Mucosa of descending colon (tissue), 3 donors: ENCODE data around the gene SNX8. TPM values are rescaled to one million over a fixed set of nuclear protein-coding genes. Genes with fewer than 3 reads are reported as not detected.

ENCODE experiments used
- ATAC-seq: fragments of 200-7000 bp; cut with Tn5 transposase; one replicate; pipeline ENCODE4 v1.9.1; 2020; ENCODE audit warnings: mild to moderate bottlenecking, moderate library complexity
- DNase-seq, 3 donors: peaks; one replicate each; pipeline ENCODE4 v3.0.0-alpha.2; 2020
- H3K36me3 ChIP-seq: fragments of 200-600 bp; one replicate; pipeline ENCODE4 v1.8.0; 2021; ENCODE audit warnings: low read depth, mild to moderate bottlenecking
- H3K4me1 ChIP-seq: fragments of 200-600 bp; one replicate; pipeline ENCODE4 v1.8.0; 2021; ENCODE audit warnings: low read depth, mild to moderate bottlenecking
- H3K4me3 ChIP-seq: fragments of 200-600 bp; one replicate; pipeline ENCODE4 v1.8.0; 2021; ENCODE audit warnings: mild to moderate bottlenecking
- H3K9me3 ChIP-seq: fragments of 200-600 bp; one replicate; pipeline ENCODE4 v1.8.0; 2021; ENCODE audit warnings: mild to moderate bottlenecking
- CTCF ChIP-seq: fragments of 200-600 bp; IDR thresholded peaks from one replicate; pipeline ENCODE4 v1.8.0; 2022; ENCODE audit warnings: antibody characterized with exemption, mild to moderate bottlenecking
- intact Hi-C, 2 donors: fragments of 100-400 bp; cut with DNase I in 1 of 2; cut with micrococcal nuclease in 1 of 2; formaldehyde crosslinking; loops; one replicate each; pipeline versions ENCODE4 v1.11.0 to v1.11.1; 2022; cut with DNase I, micrococcal nuclease
- total RNA-seq, 3 donors: library from RNA; stranded (reverse); fragmentation: NEBNext Ultra II Directional in 2 of 3; extraction: Animal tissue kit (Norgen Biotek cat#: 25700) in 2 of 3; gene quantifications; one replicate each; pipeline versions ENCODE4 v1.2.1 to v1.2.4, GENCODE V29; 2021 to 2023
- donor health status: DM: no; HTN: no; CAD: no; lungs with moderate emphysema.
- donor health status: DM: no; HTN: no; CAD: no.
- donor health status: DM: no; HTN: yes; CAD: no.

The SNX8 gene
- total RNA-seq, 3 donors from 2014 or later = 20.8 to 30.1 (median 23.2) TPM

GRCh38 chr7:2331707-2332106 lies 17.5 kb upstream of the SNX8 start:
- Histone ChIP-seq H3K36me3 (no peaks in the 10 kb centered on the region), H3K4me1 (no peaks in the 10 kb centered on the region), H3K9me3 (no peaks in the 10 kb centered on the region), H3K4me3 (no peak overlapping the region)
- TF ChIP-seq CTCF = no peak
- DNase-seq = no peak
- intact Hi-C loops = no loop called here
- ATAC-seq = no peak

- intact Hi-C loops = no loop called here
- TF ChIP-seq CTCF = no peak
- no peak for DNase-seq
- H3K4me1 ChIP-seq = no peaks in the 10 kb centered on the region
- no peak overlapping the region for H3K4me3 ChIP-seq
- ATAC-seq = no peak
- H3K9me3 ChIP-seq = no peaks in the 10 kb centered on the region
- H3K36me3 ChIP-seq = no peaks in the 10 kb centered on the region
These were observed 16.3 kb upstream of the SNX8 start for GRCh38 chr7:2330493-2330892.

- intact Hi-C loops = no loop called here
- ATAC-seq = no peak
- no peaks in the 10 kb centered on the region for H3K4me1 ChIP-seq
- H3K4me3 ChIP-seq = no peak overlapping the region
- H3K36me3 ChIP-seq = no peaks in the 10 kb centered on the region
- no peaks in the 10 kb centered on the region for H3K9me3 ChIP-seq
- TF ChIP-seq CTCF = no peak
- no peak for DNase-seq
These were observed 12.7 kb upstream of the SNX8 start for GRCh38 chr7:2326951-2327350.

GRCh38 chr7:2325162-2325561 lies 10.9 kb upstream of the SNX8 start:
- no peak for ATAC-seq

GRCh38 chr7:2321020-2321419 lies 6.8 kb upstream of the SNX8 start:
- DNase-seq (no peak), ATAC-seq (no peak)
- Histone ChIP-seq H3K36me3 (no peaks in the 10 kb centered on the region), H3K4me3 (no peak overlapping the region), H3K4me1 (no peaks in the 10 kb centered on the region), H3K9me3 (no peaks in the 10 kb centered on the region)
- TF ChIP-seq CTCF = no peak
- intact Hi-C loops = no loop called here

More at GRCh38 chr7:2325162-2325561, 10.9 kb upstream of the SNX8 start:
- no peak for DNase-seq
- Histone ChIP-seq H3K9me3 (no peaks in the 10 kb centered on the region), H3K36me3 (no peaks in the 10 kb centered on the region), H3K4me3 (no peak overlapping the region), H3K4me1 (no peaks in the 10 kb centered on the region)
- no peak for TF ChIP-seq CTCF
- intact Hi-C loops = no loop called here

GRCh38 chr7:2317556-2318293 lies 3.5 kb upstream of the SNX8 start:
- no peak for ATAC-seq
- H3K9me3 ChIP-seq = no peaks in the 10 kb centered on the region
- DNase-seq = no peak
- intact Hi-C loops = no loop called here
- no peaks in the 10 kb centered on the region for H3K36me3 ChIP-seq
- peaks cover 6% of the 10 kb centered on the region for H3K4me1 ChIP-seq
- H3K4me3 ChIP-seq = no peak overlapping the region
- no peak for TF ChIP-seq CTCF
